GM19023 (cell line): ENCODE results near the gene OR11H7.
"Not testable (repeated sequence)": the region's sequence is repeated elsewhere in the genome, so short reads cannot be mapped to it uniquely, and the experiment has no call there.

ENCODE experiments used
- ATAC-seq: cut with Tn5 transposase; IDR thresholded peaks from one replicate; pipeline ENCODE4 v1.9.1; 2021; ENCODE audit warnings: mild to moderate bottlenecking, moderate library complexity; ENCODE audit not compliant: unreplicated experiment

Gene OR11H7

DNA sequence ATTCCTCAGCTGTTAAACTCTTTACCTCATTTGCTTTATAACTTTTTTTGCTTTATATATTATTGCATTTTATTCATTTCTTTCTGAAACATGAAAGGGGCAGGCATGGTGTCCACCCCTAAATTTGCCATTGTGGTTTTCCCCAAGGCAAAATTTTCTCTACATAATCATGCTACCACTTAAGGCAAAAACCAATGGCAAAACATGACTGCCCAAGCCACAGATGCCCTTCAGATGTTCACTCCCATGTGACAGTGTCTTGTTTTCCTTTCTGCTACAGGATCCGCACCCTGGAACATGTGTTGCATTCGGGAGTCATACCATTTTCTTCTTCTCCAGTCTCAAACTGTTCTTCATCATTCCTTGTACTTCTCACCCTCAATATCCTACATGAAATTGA, 48.6 kb downstream of the OR11H7 start:
- ATAC-seq: no peak

DNA sequence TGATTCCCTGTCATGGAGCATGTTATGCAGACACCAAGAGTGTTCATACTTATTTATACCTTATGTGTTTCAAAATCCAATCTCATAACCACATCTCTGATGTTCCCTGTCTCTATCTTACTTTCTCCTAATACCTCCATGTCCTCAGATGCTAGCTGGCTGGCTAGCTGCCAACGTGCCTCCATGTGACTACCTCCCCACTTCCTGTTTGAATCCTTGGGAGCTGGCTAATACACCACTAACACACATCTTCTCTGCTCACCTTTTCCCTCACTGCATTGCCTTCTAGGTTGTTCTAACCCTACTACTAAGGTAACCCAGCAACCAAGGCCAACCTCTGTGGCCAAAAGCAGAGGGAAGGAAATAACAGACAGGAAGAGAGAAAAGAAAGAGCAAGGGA, 49.6 kb downstream of the OR11H7 start:
- no peak for ATAC-seq

DNA sequence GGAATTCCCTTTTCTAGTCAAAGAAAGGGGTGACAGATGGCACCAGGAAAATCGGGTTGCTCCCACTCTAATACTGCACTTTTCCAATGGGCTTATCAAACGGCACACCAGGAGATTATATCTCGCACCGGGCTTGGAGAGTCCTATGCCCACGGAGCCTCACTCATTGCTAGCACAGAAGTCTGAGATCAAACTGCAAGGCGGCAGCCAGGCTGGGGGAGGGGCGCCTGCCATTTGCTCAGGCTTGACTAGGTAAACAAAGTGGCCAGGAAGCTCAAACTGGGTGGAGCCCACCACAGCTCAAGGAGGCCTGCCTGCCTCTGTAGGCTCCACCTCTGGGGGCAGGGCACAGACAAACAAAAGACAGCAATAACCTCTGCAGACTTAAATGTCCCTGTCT, 51.5 kb downstream of the OR11H7 start:
- not testable (repeated sequence) for ATAC-seq
